CD14-positive monocyte (primary cell): ENCODE measurements around the gene PDIA2. TPM values are rescaled to one million over a fixed set of nuclear protein-coding genes. Genes with fewer than 3 reads are reported as not detected.

Experiments
- DNase-seq, 3 donors: peaks; one replicate each; pipeline ENCODE4 v3.0.0-alpha.2; 2011 to 2022
- H2AFZ ChIP-seq: 2 replicates; pipeline ENCODE4 v1.6.0; 2012; ENCODE audit warnings: mild to moderate bottlenecking, low read depth, low read length, inconsistent platforms; ENCODE audit not compliant: insufficient read depth, poor library complexity, severe bottlenecking
- H3K27ac ChIP-seq, 2 donors: 1 replicate in 1 of 2; 2 replicates in 1 of 2; pipeline ENCODE4 v1.5.1; 2012 to 2013; ENCODE audit warnings: low read length in 2 of 2, control low read depth in 1 of 2, inconsistent platforms in 1 of 2, low read depth in 1 of 2, mild to moderate bottlenecking in 1 of 2
- H3K27me3 ChIP-seq, 2 donors: one replicate each; pipeline versions ENCODE4 v1.6.0 to v1.6.1; 2011 to 2013; ENCODE audit warnings: low read length in 2 of 2; ENCODE audit not compliant: control insufficient read depth in 2 of 2, insufficient read depth in 2 of 2
- H3K36me3 ChIP-seq, 2 donors: replicated peaks in 1 of 2; 1 replicate in 1 of 2; 2 replicates in 1 of 2; pipeline versions ENCODE4 v1.5.1 to v1.6.1; 2012 to 2013; ENCODE audit warnings: low read length in 2 of 2, control low read depth in 1 of 2, inconsistent platforms in 1 of 2, mild to moderate bottlenecking in 1 of 2; ENCODE audit not compliant: insufficient read depth in 2 of 2, control insufficient read depth in 1 of 2
- H3K4me1 ChIP-seq, 2 donors: 1 replicate in 1 of 2; 2 replicates in 1 of 2; pipeline versions ENCODE4 v1.5.1 to v1.6.1; 2012 to 2013; ENCODE audit warnings: low read length in 2 of 2, control low read depth in 1 of 2, inconsistent platforms in 1 of 2, mild to moderate bottlenecking in 1 of 2, moderate library complexity in 1 of 2; ENCODE audit not compliant: insufficient read depth in 2 of 2, control insufficient read depth in 1 of 2
- H3K4me2 ChIP-seq: replicated peaks from 2 replicates; pipeline ENCODE3; 2012; ENCODE audit warnings: low read length, moderate library complexity, mild to moderate bottlenecking; ENCODE audit not compliant: poor library complexity, severe bottlenecking; ENCODE audit errors: extremely low read depth
- H3K4me3 ChIP-seq, 3 experiments: fragments of 200-600 bp in 1 of 3; sonication (generic) in 1 of 3; replicated peaks in 1 of 3; 1 replicate in 2 of 3; 2 replicates in 1 of 3; pipeline ENCODE4 v1.5.1; 2011 to 2013; ENCODE audit warnings: low read length in 3 of 3, mild to moderate bottlenecking in 3 of 3, control low read depth in 2 of 3, low read depth in 2 of 3, inconsistent platforms in 1 of 3, moderate library complexity in 1 of 3
- H3K79me2 ChIP-seq: 2 replicates; pipeline ENCODE4 v1.6.0; 2012; ENCODE audit warnings: mild to moderate bottlenecking, control low read depth, inconsistent platforms, low read length, moderate library complexity; ENCODE audit not compliant: insufficient read depth
- H3K9ac ChIP-seq: 2 replicates; pipeline ENCODE4 v1.6.0; 2017; ENCODE audit warnings: low read length, mild to moderate bottlenecking; ENCODE audit not compliant: insufficient read depth, poor library complexity, severe bottlenecking
- H3K9me3 ChIP-seq, 2 donors: replicated peaks in 1 of 2; 1 replicate in 1 of 2; 2 replicates in 1 of 2; pipeline versions ENCODE4 v1.5.1 to v1.6.1; 2012 to 2013; ENCODE audit warnings: low read length in 2 of 2, control low read depth in 1 of 2; ENCODE audit not compliant: control insufficient read depth in 1 of 2, insufficient read depth in 1 of 2
- H4K20me1 ChIP-seq: 2 replicates; pipeline ENCODE4 v1.6.0; 2012; ENCODE audit warnings: mild to moderate bottlenecking, low read length, control low read depth, moderate library complexity; ENCODE audit not compliant: insufficient read depth
- H3K27ac Mint-ChIP-seq, 7 donors: one replicate each; pipeline ENCODE4 v1.8.0; 2020; ENCODE audit warnings: mild to moderate bottlenecking in 7 of 7, mixed read lengths in 7 of 7, moderate library complexity in 6 of 7, inconsistent platforms in 2 of 7
- H3K27me3 Mint-ChIP-seq, 3 donors: one replicate each; pipeline ENCODE4 v1.8.0; 2021 to 2022; ENCODE audit warnings: low read depth in 3 of 3, mild to moderate bottlenecking in 3 of 3, mixed read lengths in 3 of 3, moderate library complexity in 3 of 3, inconsistent platforms in 1 of 3
- H3K36me3 Mint-ChIP-seq, 2 donors: one replicate each; pipeline ENCODE4 v1.8.0; 2020; ENCODE audit warnings: mixed read lengths in 2 of 2, inconsistent platforms in 1 of 2, mild to moderate bottlenecking in 1 of 2
- H3K4me1 Mint-ChIP-seq: one replicate; pipeline ENCODE4 v1.8.0; 2020; ENCODE audit warnings: mild to moderate bottlenecking, mixed read lengths
- H3K4me3 Mint-ChIP-seq, 2 donors: one replicate each; pipeline ENCODE4 v1.8.0; 2020; ENCODE audit warnings: mild to moderate bottlenecking in 2 of 2, mixed read lengths in 2 of 2, moderate library complexity in 1 of 2
- H3K9me3 Mint-ChIP-seq, 7 donors: one replicate each; pipeline ENCODE4 v1.8.0; 2020 to 2022; ENCODE audit warnings: mixed read lengths in 7 of 7, mild to moderate bottlenecking in 6 of 7, moderate library complexity in 6 of 7, inconsistent platforms in 2 of 7
- WGBS: methylation state at CpG from one replicate; pipeline ENCODE4 v1.1.5; 2013; ENCODE audit warnings: missing lambda C conversion rate; ENCODE audit not compliant: insufficient coverage; 5-methylcytosine and 5-hydroxymethylcytosine counted together
- intact Hi-C, 2 donors: fragments of 100-400 bp; cut with micrococcal nuclease; formaldehyde crosslinking; loops; one replicate each; pipeline versions ENCODE4 v1.15.0 to v1.15.1; 2023
- polyA plus RNA-seq, 3 donors: library from polyadenylated mRNA; depleted of rRNA in 1 of 3; unstranded in 2 of 3; stranded (reverse) in 1 of 3; fragments of 300-500 nt in 2 of 3; fragments of >200 nt in 1 of 3; fragmentation: Illumina TruSeq in 2 of 3; gene quantifications; 1 replicate in 2 of 3; 2 replicates in 1 of 3; pipeline ENCODE4 v1.2.3, GENCODE V29; 2012 to 2021
- TF ChIP-seq, protein P1 (sequence below): fragments of 200-600 bp; IDR thresholded peaks from one replicate; pipeline ENCODE4 v1.8.0; 2022; ENCODE audit warnings: antibody characterized with exemption, mild to moderate bottlenecking

PDIA2 gene
- polyA plus RNA-seq, 3 donors: not detected

DNA sequence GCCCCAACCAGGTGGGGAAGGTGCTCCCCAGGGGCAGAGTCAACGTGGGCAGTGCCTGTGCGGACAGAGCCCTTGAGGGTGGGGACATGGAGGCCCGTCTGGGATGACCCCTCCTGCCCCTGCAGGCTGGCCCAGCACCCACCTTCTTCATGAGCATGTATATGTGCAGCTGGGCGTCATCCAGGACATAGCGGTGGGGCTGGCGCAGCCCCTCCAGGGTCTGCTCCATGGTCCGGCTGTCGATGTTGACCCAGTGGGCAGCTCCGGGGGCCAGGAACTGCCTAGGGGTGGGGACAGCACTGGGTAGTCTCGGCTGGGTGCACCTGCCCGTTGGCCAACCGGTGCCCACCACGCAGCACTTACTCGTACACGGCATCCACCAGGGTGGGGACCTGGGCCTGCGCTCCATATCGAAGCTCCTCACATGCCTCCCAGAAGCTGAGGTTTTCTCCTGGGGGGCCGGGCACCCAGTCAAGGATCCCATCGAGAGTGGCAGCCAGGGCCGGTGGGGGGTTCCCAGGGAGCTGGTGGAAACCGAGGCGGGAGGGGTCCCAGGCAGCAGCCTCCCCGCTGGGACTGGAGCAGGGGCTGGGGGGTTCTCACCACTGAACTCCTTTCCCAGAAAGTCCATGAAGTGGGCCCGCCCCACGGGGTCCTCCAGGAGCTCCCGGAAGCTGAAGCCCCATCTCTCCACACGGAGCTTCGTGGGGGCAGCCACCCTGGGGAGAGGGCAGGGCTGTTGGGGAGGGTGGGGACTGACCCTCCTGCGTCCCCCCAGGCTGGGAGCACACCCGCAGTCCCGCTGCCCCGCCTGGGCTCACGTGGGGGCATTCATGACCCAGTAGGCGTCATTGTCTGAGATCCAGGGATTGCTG, 12.3 kb upstream of the PDIA2 start:
- Histone ChIP-seq H3K4me3 (no peak overlapping the region), H2AFZ (no peak overlapping the region), H3K4me1 (peaks cover 3 to 6% of the 10 kb centered on the region in 2 donors), H4K20me1 (no peaks in the 10 kb centered on the region), H3K36me3 (no peaks in the 10 kb centered on the region), H3K27me3 (peaks cover 0 to 13% of the 10 kb centered on the region in 2 donors), H3K4me2 (no peak overlapping the region), H3K9ac (no peak overlapping the region), H3K27ac (no peak overlapping the region), H3K9me3 (no peaks in the 10 kb centered on the region), H3K79me2 (no peaks in the 10 kb centered on the region)
- no peak overlapping the region for H3K27ac Mint-ChIP-seq
- TF ChIP-seq, protein P1, sequence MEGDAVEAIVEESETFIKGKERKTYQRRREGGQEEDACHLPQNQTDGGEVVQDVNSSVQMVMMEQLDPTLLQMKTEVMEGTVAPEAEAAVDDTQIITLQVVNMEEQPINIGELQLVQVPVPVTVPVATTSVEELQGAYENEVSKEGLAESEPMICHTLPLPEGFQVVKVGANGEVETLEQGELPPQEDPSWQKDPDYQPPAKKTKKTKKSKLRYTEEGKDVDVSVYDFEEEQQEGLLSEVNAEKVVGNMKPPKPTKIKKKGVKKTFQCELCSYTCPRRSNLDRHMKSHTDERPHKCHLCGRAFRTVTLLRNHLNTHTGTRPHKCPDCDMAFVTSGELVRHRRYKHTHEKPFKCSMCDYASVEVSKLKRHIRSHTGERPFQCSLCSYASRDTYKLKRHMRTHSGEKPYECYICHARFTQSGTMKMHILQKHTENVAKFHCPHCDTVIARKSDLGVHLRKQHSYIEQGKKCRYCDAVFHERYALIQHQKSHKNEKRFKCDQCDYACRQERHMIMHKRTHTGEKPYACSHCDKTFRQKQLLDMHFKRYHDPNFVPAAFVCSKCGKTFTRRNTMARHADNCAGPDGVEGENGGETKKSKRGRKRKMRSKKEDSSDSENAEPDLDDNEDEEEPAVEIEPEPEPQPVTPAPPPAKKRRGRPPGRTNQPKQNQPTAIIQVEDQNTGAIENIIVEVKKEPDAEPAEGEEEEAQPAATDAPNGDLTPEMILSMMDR: no peak
- intact Hi-C loops: no loop called here
- peaks cover 0 to 3% (median 0%) of the 10 kb centered on the region in 7 donors for H3K9me3 Mint-ChIP-seq
- WGBS: 93% methylated on average over 21 of the region's 34 CpGs
- H3K36me3 Mint-ChIP-seq: no peaks in the 10 kb centered on the region
- DNase-seq: no peak
- H3K4me3 Mint-ChIP-seq: no peak overlapping the region
- peaks cover 7 to 24% (median 17%) of the 10 kb centered on the region in 3 donors for H3K27me3 Mint-ChIP-seq
- no peaks in the 10 kb centered on the region for H3K4me1 Mint-ChIP-seq

DNA sequence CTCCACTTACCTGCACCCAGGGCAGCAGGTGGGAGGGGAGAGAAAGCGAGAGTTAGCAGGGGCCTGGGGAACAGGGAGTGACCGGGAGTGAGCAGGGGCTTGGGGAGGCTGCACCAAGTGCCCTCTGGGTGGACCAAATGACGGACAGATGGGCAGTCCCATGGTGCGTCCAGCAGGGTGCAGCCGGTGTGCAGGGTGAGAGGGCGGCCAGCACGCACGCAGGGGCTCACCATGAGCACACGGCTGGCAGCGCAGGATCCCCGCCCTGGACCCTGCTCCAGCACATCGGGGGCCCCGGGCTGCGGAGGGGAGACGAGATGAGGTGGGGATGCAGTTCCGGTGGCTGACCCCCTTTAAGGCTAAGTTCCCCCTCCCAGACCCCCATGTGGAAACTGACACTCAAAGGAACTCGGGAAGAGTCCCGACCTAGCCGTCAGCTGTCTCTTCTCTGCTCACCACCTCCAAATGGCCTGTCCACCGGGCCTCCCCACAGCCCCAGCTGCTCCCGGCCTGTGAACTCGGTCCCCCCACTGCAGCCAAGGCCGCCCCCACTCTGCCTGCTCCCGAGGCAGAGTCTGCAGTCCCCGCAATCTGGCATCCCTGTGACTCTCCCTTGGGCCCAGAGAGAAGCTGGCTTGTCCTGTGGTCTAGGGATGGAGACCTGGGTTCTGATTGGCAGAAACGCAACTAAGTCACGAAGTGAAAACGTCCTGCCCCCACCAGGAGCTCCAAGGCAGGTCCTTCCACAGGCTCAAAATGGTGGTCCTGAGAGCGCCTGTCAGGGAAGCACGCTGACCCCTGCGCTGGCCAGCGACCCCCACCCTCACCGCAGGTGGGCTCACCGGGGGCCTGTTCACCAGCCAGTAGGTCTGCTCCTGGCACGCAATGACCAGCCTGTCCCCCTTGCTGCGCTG, 10.1 kb upstream of the PDIA2 start:
- TF ChIP-seq, protein P1: no peak
- Mint-ChIP-seq H3K36me3 (no peaks in the 10 kb centered on the region), H3K4me3 (no peak overlapping the region), H3K4me1 (peaks cover 2% of the 10 kb centered on the region), H3K9me3 (peaks cover 0 to 5% (median 4%) of the 10 kb centered on the region in 7 donors), H3K27me3 (peaks cover 22 to 44% (median 33%) of the 10 kb centered on the region in 3 donors), H3K27ac (no peak overlapping the region)
- H3K9me3 ChIP-seq: no peaks in the 10 kb centered on the region
- H3K27me3 ChIP-seq: peaks cover 0 to 24% of the 10 kb centered on the region in 2 donors
- peaks cover 3 to 6% of the 10 kb centered on the region in 2 donors for H3K4me1 ChIP-seq
- H3K4me3 ChIP-seq: no peak overlapping the region
- no peaks in the 10 kb centered on the region for H3K36me3 ChIP-seq
- intact Hi-C loops: no loop called here
- DNase-seq: no peak
- H4K20me1 ChIP-seq: no peaks in the 10 kb centered on the region
- H3K9ac ChIP-seq: no peak overlapping the region
- WGBS: 91% methylated on average over 27 of the region's 36 CpGs
- no peak overlapping the region for H3K27ac ChIP-seq
- H3K4me2 ChIP-seq: no peak overlapping the region
- H2AFZ ChIP-seq: no peak overlapping the region
- H3K79me2 ChIP-seq: no peaks in the 10 kb centered on the region
